GM12892 (cell line): ENCODE measurements around the gene RARB. TPM values are rescaled to one million over a fixed set of nuclear protein-coding genes. Genes with fewer than 3 reads are reported as not detected.

Experiments used
- DNase-seq: peaks from one replicate; pipeline ENCODE4 v3.0.0; 2011; ENCODE audit not compliant: insufficient read length
- FAIRE-seq: peaks from 2 replicates; lab custom pipeline; 2011; peaks lifted over from hg19 to GRCh38; lab: Jason Lieb, UNC
- POLR2A ChIP-seq: IDR thresholded peaks from 2 replicates; pipeline ENCODE4 v1.6.1; 2011; ENCODE audit warnings: low read depth, low read length, control low read depth
- POLR2AphosphoS5 ChIP-seq: IDR thresholded peaks from 2 replicates; pipeline ENCODE4 v1.6.1; 2011; ENCODE audit warnings: low read depth, low read length, control low read depth
- TAF1 ChIP-seq: IDR thresholded peaks from 2 replicates; pipeline ENCODE4 v1.6.1; 2011; ENCODE audit warnings: low read depth, mild to moderate bottlenecking, control low read depth, low read length, borderline replicate concordance
- polyA plus RNA-seq: library from polyadenylated mRNA; unstranded; fragments of >200 nt; gene quantifications from one replicate; pipeline ENCODE4 v1.2.1, GENCODE V29; 2012; ENCODE audit warnings: missing spikeins, inconsistent platforms; ENCODE audit not compliant: missing spikeins

Gene RARB
- 0.13 TPM for polyA plus RNA-seq

GRCh38 chr3:25427942-25428788, at the start of gene RARB:
Gene RARB (plus strand): TSS chr3:25428263. CDS start chr3:25428732, 469 bp downstream.
- DNase-seq (no peak), FAIRE-seq (no peak)

GRCh38 chr3:25378786-25379311, 49.2 kb upstream of the RARB start:
- DNase-seq (no peak), FAIRE-seq (no peak)
- TF ChIP-seq POLR2A: no peak
- TF ChIP-seq TAF1: no peak
- TF ChIP-seq POLR2AphosphoS5: no peak

More at GRCh38 chr3:25427942-25428788, at the start of gene RARB:
- TF ChIP-seq POLR2A (no peak), TAF1 (no peak), POLR2AphosphoS5 (no peak)

DNA sequence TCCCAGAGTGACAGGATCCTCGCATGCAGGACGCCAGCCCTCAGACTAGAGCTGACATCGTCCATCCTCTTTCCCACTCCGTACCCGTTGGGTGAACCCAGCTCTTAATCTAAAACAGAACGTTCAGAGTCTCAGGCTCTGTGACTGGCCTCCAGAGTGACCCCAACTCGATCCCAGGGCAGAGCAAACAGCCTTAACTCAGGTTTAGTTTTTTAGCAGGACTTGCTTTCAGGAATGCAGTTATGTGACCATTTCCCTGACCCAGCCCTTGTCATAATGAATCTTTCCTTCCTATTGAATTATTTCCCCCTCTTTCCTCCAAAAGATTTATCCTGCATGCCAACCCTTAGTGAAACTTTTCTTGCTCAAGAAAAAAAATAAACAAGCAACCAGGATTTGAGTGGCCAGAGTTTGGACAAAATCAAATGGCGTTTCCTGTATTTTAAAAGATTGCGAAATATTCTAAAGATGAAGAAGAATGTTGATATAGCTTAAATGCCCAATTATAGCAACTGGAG, 47.8 kb upstream of the RARB start:
- TF ChIP-seq POLR2A: no peak
- no peak for TF ChIP-seq POLR2AphosphoS5
- no peak for TF ChIP-seq TAF1
- FAIRE-seq (no peak), DNase-seq (no peak)

GRCh38 chr3:25381083-25381482, 47.0 kb upstream of the RARB start:
- FAIRE-seq (no peak), DNase-seq (no peak)
- no peak for TF ChIP-seq POLR2AphosphoS5
- no peak for TF ChIP-seq TAF1
- TF ChIP-seq POLR2A: no peak

GRCh38 chr3:25384471-25384870, 43.6 kb upstream of the RARB start:
- no peak for FAIRE-seq
- TF ChIP-seq POLR2A (no peak), POLR2AphosphoS5 (no peak), TAF1 (no peak)
- DNase-seq: no peak

DNA sequence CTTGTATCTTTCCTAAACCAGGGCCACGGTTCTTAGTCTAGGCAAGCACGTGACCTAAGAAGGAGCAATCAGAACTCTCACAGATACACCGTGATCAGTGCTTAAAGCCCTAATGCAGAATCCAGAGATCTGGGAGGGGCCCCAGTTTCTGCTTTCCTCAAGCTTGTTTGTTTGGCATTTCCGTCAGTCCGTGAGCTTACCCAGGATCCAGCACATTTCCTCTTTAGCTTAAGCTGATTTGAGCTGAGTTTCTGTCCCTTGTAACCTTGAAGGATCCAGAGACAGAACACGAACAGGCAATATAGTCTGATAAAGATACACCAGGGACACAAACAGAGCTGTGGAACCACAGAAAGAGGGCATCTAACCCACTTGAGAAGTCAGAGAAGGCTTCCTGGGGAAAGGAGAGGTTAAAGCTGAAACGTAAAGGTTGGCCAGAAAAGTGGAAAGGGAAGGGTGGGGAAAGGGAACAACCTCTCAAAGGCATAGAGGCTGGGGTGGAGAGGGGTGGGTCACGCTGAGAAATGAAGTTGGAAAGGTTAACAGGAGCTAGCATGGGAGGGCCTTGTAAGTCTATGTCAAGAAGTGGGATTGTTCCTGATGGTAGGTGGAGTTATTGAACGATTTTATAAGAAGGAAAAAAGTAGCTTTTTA, 42.1 kb upstream of the RARB start:
- DNase-seq: no peak
- FAIRE-seq: no peak
- TF ChIP-seq POLR2A (no peak), POLR2AphosphoS5 (no peak), TAF1 (no peak)

DNA sequence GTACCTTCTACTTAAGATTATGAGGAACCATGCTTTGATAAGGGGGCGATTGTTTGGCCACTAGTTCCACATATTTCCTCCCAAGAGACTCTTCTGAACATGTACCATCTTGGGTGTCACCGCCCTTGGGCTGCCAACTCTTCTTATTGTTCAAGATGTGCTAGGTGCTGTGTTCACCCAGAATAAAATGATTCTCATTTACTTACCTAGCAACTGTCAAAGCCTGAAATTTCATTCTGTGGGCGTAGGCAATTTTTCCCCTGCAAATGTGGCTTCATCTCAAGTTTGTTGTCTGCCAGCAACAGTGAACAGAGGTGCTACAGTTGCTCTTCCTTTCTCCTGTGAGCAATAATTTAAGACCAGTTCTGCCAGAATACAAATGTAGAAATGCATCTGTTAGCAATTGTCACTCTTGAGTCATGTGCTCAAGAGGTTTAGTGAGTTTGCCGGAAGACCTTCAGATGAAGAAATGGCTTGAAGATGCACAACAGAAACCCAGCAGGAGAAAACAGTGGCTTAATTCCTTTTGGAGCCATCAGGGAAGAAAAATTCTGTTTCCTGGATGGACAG, 41.3 kb upstream of the RARB start:
- DNase-seq: no peak
- TF ChIP-seq TAF1 (no peak), POLR2A (no peak), POLR2AphosphoS5 (no peak)
- no peak for FAIRE-seq

- TF ChIP-seq TAF1: no peak
- no peak for TF ChIP-seq POLR2A
- TF ChIP-seq POLR2AphosphoS5: no peak
- DNase-seq (no peak), FAIRE-seq (no peak)
Measured at GRCh38 chr3:25390605-25391004, 37.5 kb upstream of the RARB start.

DNA sequence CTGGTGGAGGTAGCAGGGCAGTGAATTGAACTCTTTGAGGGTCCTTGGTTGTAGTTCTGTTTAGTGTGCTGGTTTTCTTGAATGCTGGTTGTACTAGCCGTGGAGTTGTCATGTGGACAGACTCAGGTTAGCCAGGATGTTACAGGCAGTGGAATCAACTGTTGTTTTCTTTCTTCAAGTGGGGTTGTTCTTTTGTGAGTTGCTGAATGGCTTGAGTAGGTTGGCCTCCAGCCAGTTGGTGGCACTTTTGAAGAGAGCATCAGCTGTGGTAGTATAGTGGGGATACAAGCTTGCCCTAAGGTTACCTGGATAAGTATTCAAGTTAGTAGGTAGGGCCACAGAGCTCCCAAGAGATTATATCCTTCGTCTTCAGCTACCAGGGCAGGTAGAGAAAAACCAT, 31.8 kb upstream of the RARB start:
- no peak for TF ChIP-seq POLR2A
- no peak for TF ChIP-seq TAF1
- no peak for TF ChIP-seq POLR2AphosphoS5
- no peak for FAIRE-seq

GRCh38 chr3:25396686-25397085, 31.4 kb upstream of the RARB start:
- FAIRE-seq: no peak
- no peak for DNase-seq
- TF ChIP-seq TAF1 (no peak), POLR2A (no peak), POLR2AphosphoS5 (no peak)

More for the DNA sequence above, 31.8 kb upstream of the RARB start:
- DNase-seq: no peak

- no peak for DNase-seq
- no peak for TF ChIP-seq POLR2A
- no peak for TF ChIP-seq POLR2AphosphoS5
- no peak for TF ChIP-seq TAF1
- FAIRE-seq: no peak
Measured at GRCh38 chr3:25397150-25397549, 30.9 kb upstream of the RARB start.

- FAIRE-seq: no peak
- TF ChIP-seq TAF1 (no peak), POLR2A (no peak), POLR2AphosphoS5 (no peak)
- no peak for DNase-seq
Measured at GRCh38 chr3:25400587-25400986, 27.5 kb upstream of the RARB start.
